Right atrium auricular region (tissue), 2 donors: ENCODE results near the gene GABBR2. TPM values are rescaled to one million over a fixed set of nuclear protein-coding genes. Genes with fewer than 3 reads are reported as not detected.
"Not testable (repeated sequence)": the region's sequence is repeated elsewhere in the genome, so short reads cannot be mapped to it uniquely, and the experiment has no call there.

Experiments
- DNase-seq: peaks from one replicate; pipeline ENCODE4 v3.0.0-alpha.2; 2019; ENCODE audit warnings: low spot score
- H3K27ac ChIP-seq, 2 donors: fragments of 200-600 bp; sonication (generic); 1 replicate in 1 of 2; 2 replicates in 1 of 2; pipeline ENCODE4 v1.5.1; 2016 to 2019
- H3K27me3 ChIP-seq, 2 donors: fragments of 200-600 bp; sonication (generic); one replicate each; pipeline versions ENCODE4 v1.5.1 to v1.6.0; 2017 to 2019
- H3K36me3 ChIP-seq: fragments of 200-600 bp; sonication (generic); one replicate; pipeline ENCODE4 v1.5.1; 2016
- H3K4me1 ChIP-seq, 2 donors: fragments of 200-600 bp; sonication (generic); one replicate each; pipeline versions ENCODE4 v1.5.1 to v1.6.0; 2017 to 2019
- H3K4me3 ChIP-seq, 2 donors: fragments of 200-600 bp; sonication (generic); 1 replicate in 1 of 2; 2 replicates in 1 of 2; pipeline ENCODE4 v1.5.1; 2017 to 2019; ENCODE audit warnings: mild to moderate bottlenecking in 1 of 2, moderate library complexity in 1 of 2
- H3K9me3 ChIP-seq, 2 donors: fragments of 200-600 bp; sonication (generic); one replicate each; pipeline ENCODE4 v1.5.1; 2019
- CTCF ChIP-seq, 2 donors: fragments of 200-600 bp; sonication (generic); IDR thresholded peaks; one replicate each; pipeline ENCODE4 v1.5.1; 2019; ENCODE audit warnings: antibody characterized with exemption in 2 of 2
- total RNA-seq, 2 donors: library from RNA; depleted of rRNA; stranded (reverse); fragments of >200 nt; gene quantifications; one replicate each; pipeline ENCODE4 v1.1.0, GENCODE V29; 2016

Gene GABBR2
- total RNA-seq, 2 donors from 2014 or later, result 0.22 TPM; not detected in 1

- Histone ChIP-seq H3K4me1 (no peaks in the 10 kb centered on the region), H3K4me3 (no peak overlapping the region), H3K9me3 (no peaks in the 10 kb centered on the region), H3K36me3 (no peaks in the 10 kb centered on the region), H3K27me3 (no peaks in the 10 kb centered on the region), H3K27ac (no peak overlapping the region)
- no peak for TF ChIP-seq CTCF (IDR thresholded peaks at IDR 0.05)
- DNase-seq, result no peak
Observed at GRCh38 chr9:98504298-98505282, 204.1 kb downstream of the GABBR2 start.

- Histone ChIP-seq H3K36me3 (no peaks in the 10 kb centered on the region), H3K27me3 (no peaks in the 10 kb centered on the region), H3K27ac (no peak overlapping the region), H3K4me3 (no peak overlapping the region), H3K4me1 (no peaks in the 10 kb centered on the region), H3K9me3 (no peaks in the 10 kb centered on the region)
- no peak for TF ChIP-seq CTCF (IDR thresholded peaks at IDR 0.05)
- DNase-seq, result no peak
Observed at GRCh38 chr9:98503867-98504266, 204.9 kb downstream of the GABBR2 start.

DNA sequence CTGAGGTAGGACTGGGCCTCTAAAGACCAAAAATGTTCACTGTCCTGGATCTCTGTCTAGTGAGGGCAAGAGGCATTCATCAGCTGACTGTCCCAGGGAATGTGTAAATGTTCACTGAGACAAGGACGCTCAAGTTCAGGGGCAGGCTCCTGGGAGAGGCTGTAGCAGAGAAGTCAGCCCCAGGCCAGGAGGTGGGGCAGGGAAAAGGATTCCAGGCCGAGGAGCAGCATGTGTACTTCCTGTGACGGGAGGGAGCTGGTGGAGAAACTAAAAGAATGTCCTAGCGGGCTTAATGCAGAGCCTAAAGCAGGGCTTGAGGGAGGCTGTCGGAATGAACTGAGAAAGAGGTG is 205.8 kb downstream of the GABBR2 start:
- no peak overlapping the region for H3K27ac ChIP-seq
- H3K4me3 ChIP-seq, result no peak overlapping the region
- H3K36me3 ChIP-seq, result no peaks in the 10 kb centered on the region
- H3K4me1 ChIP-seq, result no peaks in the 10 kb centered on the region
- H3K27me3 ChIP-seq, result no peaks in the 10 kb centered on the region
- no peak for DNase-seq
- no peak for TF ChIP-seq CTCF (IDR thresholded peaks at IDR 0.05)
- no peaks in the 10 kb centered on the region for H3K9me3 ChIP-seq

- no peak overlapping the region for H3K27ac ChIP-seq
- no peaks in the 10 kb centered on the region for H3K9me3 ChIP-seq
- no peak for TF ChIP-seq CTCF (IDR thresholded peaks at IDR 0.05)
- no peak for DNase-seq
- H3K27me3 ChIP-seq, result no peaks in the 10 kb centered on the region
- no peaks in the 10 kb centered on the region for H3K4me1 ChIP-seq
- no peak overlapping the region for H3K4me3 ChIP-seq
- no peaks in the 10 kb centered on the region for H3K36me3 ChIP-seq
Observed at GRCh38 chr9:98502311-98502975, 206.3 kb downstream of the GABBR2 start.

- Histone ChIP-seq H3K27me3 (no peaks in the 10 kb centered on the region), H3K4me3 (no peak overlapping the region), H3K4me1 (no peaks in the 10 kb centered on the region), H3K9me3 (no peaks in the 10 kb centered on the region), H3K27ac (no peak overlapping the region), H3K36me3 (no peaks in the 10 kb centered on the region)
- DNase-seq, result no peak
- no peak for TF ChIP-seq CTCF (IDR thresholded peaks at IDR 0.05)
Observed at GRCh38 chr9:98501819-98502218, 206.9 kb downstream of the GABBR2 start.

- not testable (repeated sequence) for H3K9me3 ChIP-seq, H3K36me3 ChIP-seq, H3K27me3 ChIP-seq, H3K4me1 ChIP-seq, DNase-seq, H3K4me3 ChIP-seq, H3K27ac ChIP-seq
Observed at GRCh38 chr9:98501259-98501658, 207.5 kb downstream of the GABBR2 start.
